ENCODE measurements around the gene CA14.
"Not testable (repeated sequence)": the region's sequence is repeated elsewhere in the genome, so short reads cannot be mapped to it uniquely, and the experiment has no call there.

Gene CA14

GRCh38 chr1:150281758-150282557 lies 24.4 kb downstream of the CA14 start, which contains the start of gene CIART:
TSS of gene CIART (plus strand) at chr1:150282554. CDS start at chr1:150283268, 714 bp downstream.
- DNase-seq: peak; percentile 100

GRCh38 chr1:150282558-150282958 lies 25.0 kb downstream of the CA14 start:
- peak in 1 of 2 experiments; percentile 98 for DNase-seq

DNA sequence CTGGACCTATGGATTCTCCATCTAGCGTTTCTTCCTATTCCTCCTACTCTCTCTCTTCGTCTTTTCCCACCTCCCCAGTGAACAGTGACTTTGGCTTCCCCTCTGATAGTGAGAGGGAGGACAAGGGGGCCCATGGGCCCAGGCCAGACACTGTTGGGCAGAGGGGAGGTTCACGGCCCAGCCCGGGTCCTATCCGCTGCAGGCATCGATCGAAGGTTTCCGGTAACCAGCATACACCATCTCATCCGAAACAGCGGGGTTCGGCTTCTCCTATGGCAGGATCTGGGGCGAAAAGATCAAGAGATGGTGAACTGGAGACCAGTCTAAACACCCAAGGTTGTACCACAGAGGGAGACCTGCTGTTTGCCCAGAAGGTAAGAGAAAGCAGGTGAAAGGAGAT lies 25.7 kb downstream of the CA14 start:
- DNase-seq: peak in 1 of 2 experiments; percentile 46

GRCh38 chr1:150288382-150288781 lies 30.8 kb downstream of the CA14 start:
- DNase-seq: no peak

- peak; percentile 76 to 79 for DNase-seq
Measured at GRCh38 chr1:150288822-150289221, 31.2 kb downstream of the CA14 start.

DNA sequence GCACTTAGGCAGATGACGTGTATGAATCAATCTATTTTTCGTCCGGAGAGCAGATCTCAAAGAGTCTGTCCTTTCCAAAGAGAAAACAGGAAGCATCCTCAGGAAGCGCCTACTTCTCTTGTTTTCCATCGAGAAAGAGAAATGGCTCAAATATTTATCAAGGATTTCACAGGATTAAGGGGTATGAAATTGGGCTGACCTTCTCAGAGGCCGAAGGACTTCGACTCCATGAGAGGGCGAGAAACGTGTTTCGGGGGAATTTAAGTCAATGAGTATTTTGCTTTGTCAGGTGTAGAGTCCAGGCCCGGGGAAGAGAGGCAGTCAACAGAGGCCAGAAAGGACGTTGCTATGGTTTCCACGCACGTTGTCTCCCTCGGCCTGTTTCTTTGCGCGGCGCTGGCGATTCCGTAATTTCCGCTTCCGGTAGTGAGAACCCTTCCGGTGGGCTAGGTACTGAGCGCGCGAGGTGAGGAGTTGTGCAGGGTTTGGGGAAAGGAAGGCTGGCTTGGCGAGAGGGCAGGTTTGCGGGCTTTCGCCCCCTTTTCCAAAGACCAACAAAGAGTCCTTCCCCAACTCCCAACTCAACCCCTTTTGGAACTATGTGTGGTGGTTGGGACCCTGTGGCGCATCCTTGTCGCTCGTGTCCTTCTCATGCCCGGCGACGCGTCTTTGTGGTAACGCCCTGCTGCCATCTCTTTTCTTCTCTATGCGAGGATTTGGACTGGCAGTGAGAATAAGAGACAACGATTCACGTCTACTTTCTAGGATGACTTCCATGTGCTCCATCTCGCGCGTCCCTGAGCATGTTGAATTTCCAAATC lies 36.1 kb downstream of the CA14 start, which contains the start of gene MRPS21:
Gene MRPS21 (plus strand): TSS at position 429 of the 821 bp plus-strand sequence. CDS start 506 bp downstream, outside the sequence.
- peak; percentile 98 to 99 for DNase-seq

DNA sequence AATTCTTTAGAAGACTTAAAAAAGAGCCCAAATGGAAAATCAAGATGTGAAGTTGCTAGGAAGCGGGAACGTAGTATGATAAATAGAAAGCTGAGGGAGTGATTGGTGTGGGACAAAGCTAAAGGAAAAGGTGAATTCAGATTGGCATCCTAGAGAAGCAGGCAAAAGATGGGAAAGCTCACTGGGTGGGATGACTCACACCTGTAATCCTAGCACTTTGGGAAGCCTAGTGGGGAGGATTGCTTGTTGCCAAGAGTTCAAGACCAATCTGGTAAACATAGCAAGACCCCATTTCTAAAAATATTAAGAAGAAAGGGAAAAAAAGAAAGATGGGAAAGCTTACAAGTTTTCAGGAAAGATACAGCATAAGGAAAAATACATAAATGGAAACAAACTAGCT lies 37.9 kb downstream of the CA14 start:
- no peak for DNase-seq

GRCh38 chr1:150299716-150300115 lies 42.1 kb downstream of the CA14 start:
- DNase-seq: no peak

- DNase-seq: peak; percentile 99 to 100
Measured at GRCh38 chr1:150302338-150302737, 44.8 kb downstream of the CA14 start.

- DNase-seq: no peak
Measured at GRCh38 chr1:150302902-150303301, 45.3 kb downstream of the CA14 start.

DNA sequence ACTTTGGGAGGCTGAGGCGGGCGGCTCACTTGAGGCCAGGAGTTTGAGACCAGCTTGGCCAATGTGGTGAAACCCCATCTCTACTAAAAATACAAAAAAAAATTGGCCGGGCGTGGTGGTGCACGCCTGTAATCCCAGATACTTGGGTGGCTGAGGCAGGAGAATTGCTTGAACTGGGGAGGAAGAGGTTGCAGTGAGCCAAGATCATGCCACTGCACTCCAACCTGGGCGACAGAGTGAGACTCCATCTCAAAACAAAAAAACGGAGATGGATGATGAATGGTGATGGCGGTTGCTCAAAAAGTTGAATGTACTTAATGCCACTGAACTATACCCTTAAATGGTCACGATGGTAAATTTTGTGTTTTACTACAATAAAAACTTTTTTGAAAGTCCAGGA lies 51.0 kb downstream of the CA14 start:
- not testable (repeated sequence) for DNase-seq

- DNase-seq: no peak
Measured at GRCh38 chr1:150309758-150310508, 52.4 kb downstream of the CA14 start.

GRCh38 chr1:150311762-150312161 lies 54.2 kb downstream of the CA14 start:
- DNase-seq: peak; percentile 41 to 53
